Memory B cell (primary cell): ENCODE results near the gene USP13.
"Not testable (repeated sequence)": the region's sequence is repeated elsewhere in the genome, so short reads cannot be mapped to it uniquely, and the experiment has no call there.

Experiments used
- ATAC-seq: fragments of 150-1000 bp; cut with Tn5 transposase; 2 replicates; pipeline ENCODE4 v1.10.0; 2021; ENCODE audit warnings: low read depth, mild to moderate bottlenecking, moderate library complexity
- DNase-seq, 2 donors: peaks; one replicate each; pipeline ENCODE4 v3.0.0; 2022; ENCODE audit warnings: low spot score in 2 of 2
- H3K27ac Mint-ChIP-seq: one replicate; pipeline ENCODE4 v1.8.0; 2022; ENCODE audit warnings: mild to moderate bottlenecking, moderate library complexity, mixed read lengths
- H3K27me3 Mint-ChIP-seq: one replicate; pipeline ENCODE4 v1.8.0; 2022; ENCODE audit warnings: mixed read lengths
- H3K36me3 Mint-ChIP-seq: one replicate; pipeline ENCODE4 v1.8.0; 2022; ENCODE audit warnings: mild to moderate bottlenecking, mixed read lengths
- H3K4me1 Mint-ChIP-seq: one replicate; pipeline ENCODE4 v1.8.0; 2022; ENCODE audit warnings: mixed read lengths
- H3K4me3 Mint-ChIP-seq: one replicate; pipeline ENCODE4 v1.8.0; 2022; ENCODE audit warnings: mild to moderate bottlenecking, moderate library complexity, mixed read lengths
- H3K9me3 Mint-ChIP-seq: one replicate; pipeline ENCODE4 v1.8.0; 2022; ENCODE audit warnings: mixed read lengths

USP13 gene

GRCh38 chr3:179668429-179668828, 15.6 kb downstream of the USP13 start:
- DNase-seq = no peak
- Mint-ChIP-seq H3K4me3 (no peak overlapping the region), H3K27ac (no peak overlapping the region), H3K27me3 (no peaks in the 10 kb centered on the region), H3K4me1 (peaks cover 20% of the 10 kb centered on the region), H3K36me3 (peaks cover 5% of the 10 kb centered on the region), H3K9me3 (no peaks in the 10 kb centered on the region)
- ATAC-seq = no peak

- ATAC-seq (no peak), DNase-seq (no peak)
- no peak overlapping the region for H3K4me3 Mint-ChIP-seq
- H3K9me3 Mint-ChIP-seq = no peaks in the 10 kb centered on the region
- no peaks in the 10 kb centered on the region for H3K27me3 Mint-ChIP-seq
- H3K27ac Mint-ChIP-seq = no peak overlapping the region
- H3K4me1 Mint-ChIP-seq = peaks cover 9% of the 10 kb centered on the region
- peaks cover 6% of the 10 kb centered on the region for H3K36me3 Mint-ChIP-seq
Observed at GRCh38 chr3:179670311-179670710, 17.5 kb downstream of the USP13 start.

GRCh38 chr3:179671309-179671708, 18.5 kb downstream of the USP13 start:
- H3K27me3 Mint-ChIP-seq = no peaks in the 10 kb centered on the region
- no peak overlapping the region for H3K27ac Mint-ChIP-seq
- ATAC-seq = no peak
- H3K9me3 Mint-ChIP-seq = no peaks in the 10 kb centered on the region
- peaks cover 6% of the 10 kb centered on the region for H3K36me3 Mint-ChIP-seq
- H3K4me1 Mint-ChIP-seq = peaks cover 9% of the 10 kb centered on the region
- no peak for DNase-seq
- no peak overlapping the region for H3K4me3 Mint-ChIP-seq

GRCh38 chr3:179671747-179672242, 19.0 kb downstream of the USP13 start:
- H3K27ac Mint-ChIP-seq = no peak overlapping the region
- DNase-seq = no peak
- no peaks in the 10 kb centered on the region for H3K27me3 Mint-ChIP-seq
- H3K4me1 Mint-ChIP-seq = peaks cover 9% of the 10 kb centered on the region
- H3K4me3 Mint-ChIP-seq = no peak overlapping the region
- H3K9me3 Mint-ChIP-seq = no peaks in the 10 kb centered on the region
- peaks cover 6% of the 10 kb centered on the region for H3K36me3 Mint-ChIP-seq
- no peak for ATAC-seq

- DNase-seq (no peak), ATAC-seq (no peak)
- H3K27ac Mint-ChIP-seq = no peak overlapping the region
- no peaks in the 10 kb centered on the region for H3K27me3 Mint-ChIP-seq
- H3K9me3 Mint-ChIP-seq = no peaks in the 10 kb centered on the region
- H3K4me1 Mint-ChIP-seq = peaks cover 9% of the 10 kb centered on the region
- H3K36me3 Mint-ChIP-seq = peaks cover 6% of the 10 kb centered on the region
- no peak overlapping the region for H3K4me3 Mint-ChIP-seq
Observed at GRCh38 chr3:179672918-179673317, 20.1 kb downstream of the USP13 start.

GRCh38 chr3:179673523-179673922, 20.7 kb downstream of the USP13 start:
- H3K36me3 Mint-ChIP-seq = peaks cover 6% of the 10 kb centered on the region
- no peak overlapping the region for H3K4me3 Mint-ChIP-seq
- no peaks in the 10 kb centered on the region for H3K9me3 Mint-ChIP-seq
- H3K27ac Mint-ChIP-seq = no peak overlapping the region
- H3K27me3 Mint-ChIP-seq = no peaks in the 10 kb centered on the region
- H3K4me1 Mint-ChIP-seq = peaks cover 7% of the 10 kb centered on the region
- DNase-seq (no peak), ATAC-seq (no peak)

GRCh38 chr3:179676081-179676480, 23.2 kb downstream of the USP13 start:
- H3K4me3 Mint-ChIP-seq = no peak overlapping the region
- no peak overlapping the region for H3K27ac Mint-ChIP-seq
- H3K36me3 Mint-ChIP-seq = peaks cover 2% of the 10 kb centered on the region
- no peak for ATAC-seq
- no peaks in the 10 kb centered on the region for H3K27me3 Mint-ChIP-seq
- H3K4me1 Mint-ChIP-seq = peaks cover 2% of the 10 kb centered on the region
- DNase-seq = no peak
- no peaks in the 10 kb centered on the region for H3K9me3 Mint-ChIP-seq

GRCh38 chr3:179677884-179678283, 25.0 kb downstream of the USP13 start:
- peaks cover 6% of the 10 kb centered on the region for H3K36me3 Mint-ChIP-seq
- no peak overlapping the region for H3K27ac Mint-ChIP-seq
- no peak for ATAC-seq
- H3K27me3 Mint-ChIP-seq = no peaks in the 10 kb centered on the region
- H3K4me3 Mint-ChIP-seq = no peak overlapping the region
- no peaks in the 10 kb centered on the region for H3K4me1 Mint-ChIP-seq
- no peak for DNase-seq
- H3K9me3 Mint-ChIP-seq = no peaks in the 10 kb centered on the region

- peaks cover 11% of the 10 kb centered on the region for H3K36me3 Mint-ChIP-seq
- H3K9me3 Mint-ChIP-seq = no peaks in the 10 kb centered on the region
- no peak overlapping the region for H3K4me3 Mint-ChIP-seq
- H3K27ac Mint-ChIP-seq = no peak overlapping the region
- no peak for DNase-seq
- H3K4me1 Mint-ChIP-seq = no peaks in the 10 kb centered on the region
- no peak for ATAC-seq
- no peaks in the 10 kb centered on the region for H3K27me3 Mint-ChIP-seq
Observed at GRCh38 chr3:179681492-179682263, 28.8 kb downstream of the USP13 start.

GRCh38 chr3:179682426-179683080, 29.7 kb downstream of the USP13 start:
- Mint-ChIP-seq H3K27ac (no peak overlapping the region), H3K4me1 (no peaks in the 10 kb centered on the region), H3K27me3 (no peaks in the 10 kb centered on the region), H3K36me3 (peaks cover 11% of the 10 kb centered on the region), H3K4me3 (no peak overlapping the region), H3K9me3 (no peaks in the 10 kb centered on the region)
- DNase-seq = no peak
- no peak for ATAC-seq

- H3K4me3 Mint-ChIP-seq, ATAC-seq, H3K4me1 Mint-ChIP-seq, DNase-seq, H3K9me3 Mint-ChIP-seq, H3K27ac Mint-ChIP-seq, H3K27me3 Mint-ChIP-seq: not testable (repeated sequence)
- peaks cover 11% of the 10 kb centered on the region for H3K36me3 Mint-ChIP-seq
Observed at GRCh38 chr3:179683286-179683685, 30.4 kb downstream of the USP13 start.

GRCh38 chr3:179687967-179688535, 35.2 kb downstream of the USP13 start:
- ATAC-seq (no peak), DNase-seq (no peak)
- Mint-ChIP-seq H3K27ac (no peak overlapping the region), H3K36me3 (peaks cover 13% of the 10 kb centered on the region), H3K4me1 (no peaks in the 10 kb centered on the region), H3K4me3 (no peak overlapping the region), H3K27me3 (no peaks in the 10 kb centered on the region), H3K9me3 (no peaks in the 10 kb centered on the region)

GRCh38 chr3:179688850-179689249, 36.0 kb downstream of the USP13 start:
- no peaks in the 10 kb centered on the region for H3K9me3 Mint-ChIP-seq
- no peak for DNase-seq
- ATAC-seq = no peak
- peaks cover 13% of the 10 kb centered on the region for H3K36me3 Mint-ChIP-seq
- H3K27me3 Mint-ChIP-seq = no peaks in the 10 kb centered on the region
- H3K4me3 Mint-ChIP-seq = no peak overlapping the region
- no peak overlapping the region for H3K27ac Mint-ChIP-seq
- H3K4me1 Mint-ChIP-seq = no peaks in the 10 kb centered on the region

GRCh38 chr3:179694731-179695130, 41.9 kb downstream of the USP13 start:
- no peak overlapping the region for H3K27ac Mint-ChIP-seq
- DNase-seq = no peak
- H3K4me3 Mint-ChIP-seq = no peak overlapping the region

More at GRCh38 chr3:179694731-179695130, 41.9 kb downstream of the USP13 start:
- H3K9me3 Mint-ChIP-seq = no peaks in the 10 kb centered on the region
- ATAC-seq = no peak
- peaks cover 11% of the 10 kb centered on the region for H3K36me3 Mint-ChIP-seq
- peaks cover 6% of the 10 kb centered on the region for H3K4me1 Mint-ChIP-seq
- H3K27me3 Mint-ChIP-seq = no peaks in the 10 kb centered on the region
